Fibroblast of upper back skin (primary cell): ENCODE measurements around the gene KCNQ1.

Source experiments
- DNase-seq: peaks from one replicate; pipeline ENCODE4 v3.0.0-alpha.2; 2013

The KCNQ1 gene

GRCh38 chr11:2574043-2574552 is 129.3 kb downstream of the KCNQ1 start:
- no peak for DNase-seq

GRCh38 chr11:2574553-2575535 is 130.0 kb downstream of the KCNQ1 start:
- DNase-seq = no peak

GRCh38 chr11:2575591-2576051 is 130.8 kb downstream of the KCNQ1 start:
- no peak for DNase-seq

- no peak for DNase-seq
These were observed 131.3 kb downstream of the KCNQ1 start for GRCh38 chr11:2576111-2576510.

- no peak for DNase-seq
These were observed 131.7 kb downstream of the KCNQ1 start for GRCh38 chr11:2576549-2576948.

GRCh38 chr11:2577031-2577990 is 132.5 kb downstream of the KCNQ1 start:
- DNase-seq = no peak

- DNase-seq = no peak
These were observed 133.5 kb downstream of the KCNQ1 start for GRCh38 chr11:2577991-2578928.

GRCh38 chr11:2578929-2579270 is 134.1 kb downstream of the KCNQ1 start:
- DNase-seq = no peak

- DNase-seq = no peak
These were observed 134.7 kb downstream of the KCNQ1 start for GRCh38 chr11:2579315-2580060.

GRCh38 chr11:2580061-2580421 is 135.2 kb downstream of the KCNQ1 start:
- DNase-seq = no peak

GRCh38 chr11:2580571-2581001 is 135.8 kb downstream of the KCNQ1 start:
- no peak for DNase-seq

- no peak for DNase-seq
These were observed 136.5 kb downstream of the KCNQ1 start for GRCh38 chr11:2581151-2581930.

- DNase-seq = no peak
These were observed 137.1 kb downstream of the KCNQ1 start for GRCh38 chr11:2581931-2582350.

GRCh38 chr11:2582351-2582945 is 137.6 kb downstream of the KCNQ1 start:
- DNase-seq = no peak

- DNase-seq = no peak
These were observed 138.3 kb downstream of the KCNQ1 start for GRCh38 chr11:2582946-2583604.

- no peak for DNase-seq
These were observed 138.8 kb downstream of the KCNQ1 start for GRCh38 chr11:2583605-2583958.

- no peak for DNase-seq
These were observed 139.6 kb downstream of the KCNQ1 start for GRCh38 chr11:2584434-2584811.

GRCh38 chr11:2584812-2585565 is 140.2 kb downstream of the KCNQ1 start:
- DNase-seq = no peak

GRCh38 chr11:2585566-2586086 is 140.8 kb downstream of the KCNQ1 start:
- no peak for DNase-seq
